GM21723 (cell line): ENCODE results near the gene HPS1.

Source experiments
- ATAC-seq: cut with Tn5 transposase; IDR thresholded peaks from one replicate; pipeline ENCODE4 v1.9.1; 2021; ENCODE audit warnings: mild to moderate bottlenecking, moderate library complexity; ENCODE audit not compliant: unreplicated experiment

Gene HPS1

DNA sequence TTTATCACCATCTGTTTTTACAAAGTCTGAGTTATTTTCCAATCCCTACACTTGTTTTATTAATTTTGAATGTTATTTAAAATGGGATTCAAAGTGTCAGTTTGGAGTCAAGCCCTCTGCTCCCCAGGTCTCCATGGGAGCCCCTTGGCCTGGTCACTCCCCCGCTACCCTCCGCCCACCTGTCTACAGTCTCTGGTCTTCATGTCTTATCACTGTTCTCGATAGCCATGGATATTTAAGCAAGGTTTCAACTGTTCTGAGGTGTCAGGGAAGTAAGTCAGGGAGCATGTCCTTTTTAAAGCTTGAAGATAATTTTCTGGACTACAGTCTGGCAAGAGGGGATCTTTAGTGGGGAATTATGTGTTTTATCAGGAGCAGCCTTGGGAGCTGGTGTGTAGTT, 19.1 kb upstream of the HPS1 start:
- no peak for ATAC-seq

DNA sequence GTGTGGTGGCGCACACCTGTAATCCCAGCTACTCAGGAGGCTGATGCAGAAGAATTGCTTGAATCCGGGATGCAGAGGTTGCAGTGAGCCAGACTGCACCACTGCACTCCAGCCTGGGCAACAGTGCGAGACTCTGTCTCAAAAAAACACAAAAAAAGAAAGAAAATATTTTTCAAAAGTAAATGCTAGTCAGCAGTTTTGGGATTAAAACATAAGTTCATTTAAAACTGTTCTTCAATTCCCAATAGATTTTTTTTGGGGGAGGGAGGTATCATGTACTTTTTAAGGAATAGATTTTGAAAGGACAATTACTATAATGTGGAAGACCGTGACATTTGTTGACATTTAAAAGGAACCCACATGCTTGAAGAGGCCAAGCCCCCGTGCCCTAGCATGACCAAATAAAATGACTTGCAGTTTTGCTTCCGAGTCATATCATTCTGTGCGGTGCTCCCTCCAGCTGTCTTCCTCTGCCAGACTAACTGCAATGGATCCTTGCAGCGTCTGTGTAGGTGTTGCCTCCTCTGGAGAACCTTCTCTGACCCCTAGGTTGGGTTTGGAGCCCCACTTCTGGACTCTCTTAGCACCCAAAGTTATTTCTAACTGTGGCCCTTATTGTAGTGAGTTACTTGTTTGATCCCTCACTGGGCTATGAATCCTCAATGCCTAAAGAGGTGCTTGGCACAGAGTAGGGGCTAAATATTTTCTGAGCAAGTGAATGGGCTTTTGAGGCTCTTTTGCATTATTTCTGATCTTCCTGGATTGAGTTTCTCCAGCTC, 17.4 kb upstream of the HPS1 start:
- ATAC-seq: no peak

DNA sequence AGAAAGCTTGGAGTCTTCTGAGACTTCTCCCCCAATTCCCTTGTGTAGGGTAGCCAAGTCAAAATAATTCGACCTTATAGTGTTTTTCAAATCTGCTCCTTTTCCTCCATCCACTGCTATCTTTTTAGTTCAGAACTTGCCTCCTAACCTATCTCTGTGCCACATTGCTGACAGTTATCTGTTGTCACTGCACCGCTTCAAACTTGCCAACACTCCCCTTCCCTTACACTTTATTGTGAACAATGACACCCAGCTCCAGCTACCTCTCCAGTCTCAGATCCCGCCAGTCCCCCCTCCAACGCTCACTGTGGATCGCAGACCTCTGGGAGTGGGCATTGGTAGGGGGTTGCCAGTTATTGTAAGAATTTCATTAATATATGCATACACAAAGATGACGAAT, 16.3 kb upstream of the HPS1 start:
- no peak for ATAC-seq

DNA sequence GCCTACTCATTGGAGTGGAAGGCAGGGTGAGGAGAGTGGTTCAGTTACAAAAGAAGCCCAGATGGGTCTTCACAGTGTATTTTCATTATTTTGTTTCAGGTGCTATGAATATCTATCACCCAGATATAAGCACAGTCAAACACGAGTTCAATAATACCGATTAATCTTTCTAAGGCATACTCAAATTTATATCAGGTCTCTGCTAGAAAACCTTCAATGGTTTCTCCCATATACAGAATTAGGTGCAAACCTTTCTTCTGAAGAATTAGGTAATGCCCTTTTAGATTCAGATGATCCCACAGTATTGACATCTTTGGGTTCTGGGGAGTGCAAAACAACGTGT, 14.7 kb upstream of the HPS1 start:
- no peak for ATAC-seq

DNA sequence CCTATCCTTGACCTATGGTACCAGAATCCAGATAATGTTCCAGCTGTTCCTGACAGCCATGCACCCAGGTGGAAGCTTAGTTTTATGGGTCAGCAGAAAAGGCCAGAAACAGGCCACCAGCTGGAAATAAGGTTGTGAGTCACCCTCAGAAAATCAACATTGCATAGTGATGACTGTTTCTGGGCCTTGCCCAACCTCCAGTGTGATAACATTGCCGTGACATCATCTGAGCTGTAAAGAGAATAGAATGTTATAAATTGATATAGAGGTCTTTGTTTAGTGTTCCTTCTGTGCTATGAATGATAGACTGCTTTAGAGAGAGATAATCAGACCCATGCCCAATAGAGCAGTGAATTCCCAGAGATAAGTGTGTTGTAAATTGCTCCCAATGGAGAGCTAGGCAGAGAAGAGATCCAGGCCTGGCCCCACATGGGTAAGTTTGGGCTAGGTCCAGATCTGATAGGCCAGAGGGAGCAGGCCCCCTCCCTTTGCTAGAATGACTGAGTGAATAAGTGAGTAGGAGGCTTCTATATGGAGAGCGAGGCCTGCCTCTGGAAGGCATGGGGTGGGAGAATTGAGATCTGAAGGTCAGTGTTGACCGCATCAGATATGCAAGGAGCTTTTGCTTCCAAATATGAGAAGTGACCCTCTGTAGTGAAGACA, 14.2 kb upstream of the HPS1 start:
- ATAC-seq: no peak

DNA sequence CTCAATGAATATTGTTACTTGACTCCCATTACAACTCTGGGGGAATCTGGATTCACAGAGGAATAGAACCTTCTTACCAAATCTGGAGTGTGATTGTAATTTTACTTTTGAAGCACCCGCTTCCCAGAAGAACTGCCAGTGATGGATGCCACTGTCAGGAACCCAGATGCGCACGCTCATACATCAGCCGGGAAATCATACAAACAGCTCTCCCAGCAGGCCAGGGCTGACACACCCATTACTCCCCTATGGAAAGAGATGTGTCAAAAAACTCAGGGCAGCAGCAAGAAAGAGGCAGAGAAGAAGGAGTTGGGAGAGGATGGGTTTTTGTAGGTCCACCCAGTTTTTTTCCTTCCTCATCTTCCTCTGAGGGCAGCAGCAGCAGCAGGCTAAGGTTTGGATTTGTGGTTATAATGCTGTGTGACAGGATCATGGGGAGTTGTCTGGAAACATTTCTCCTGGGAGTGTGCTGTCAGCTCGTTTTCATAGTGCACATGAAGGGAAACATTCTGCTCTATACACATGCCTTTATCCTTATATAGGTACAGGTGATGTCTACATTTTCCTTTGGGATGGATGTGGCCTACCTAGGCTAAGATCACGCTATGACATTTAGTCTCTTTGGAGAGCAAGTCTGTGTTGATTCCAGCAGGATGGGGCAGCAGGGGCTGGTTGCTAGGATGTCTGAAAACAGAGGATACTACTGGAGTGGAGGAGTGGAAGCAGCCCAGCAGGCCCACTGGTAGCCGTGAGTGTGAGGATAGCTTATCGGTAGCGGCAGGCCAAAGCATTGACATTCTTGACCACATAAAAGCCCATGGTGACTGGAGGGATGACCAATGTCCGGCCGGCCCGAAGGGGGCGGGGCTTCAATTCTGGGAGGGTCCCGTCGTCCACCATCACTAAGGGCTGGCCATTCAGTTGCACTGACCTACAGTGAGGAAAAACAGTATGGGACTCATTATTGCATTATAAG, 12.4 kb upstream of the HPS1 start:
- no peak for ATAC-seq

DNA sequence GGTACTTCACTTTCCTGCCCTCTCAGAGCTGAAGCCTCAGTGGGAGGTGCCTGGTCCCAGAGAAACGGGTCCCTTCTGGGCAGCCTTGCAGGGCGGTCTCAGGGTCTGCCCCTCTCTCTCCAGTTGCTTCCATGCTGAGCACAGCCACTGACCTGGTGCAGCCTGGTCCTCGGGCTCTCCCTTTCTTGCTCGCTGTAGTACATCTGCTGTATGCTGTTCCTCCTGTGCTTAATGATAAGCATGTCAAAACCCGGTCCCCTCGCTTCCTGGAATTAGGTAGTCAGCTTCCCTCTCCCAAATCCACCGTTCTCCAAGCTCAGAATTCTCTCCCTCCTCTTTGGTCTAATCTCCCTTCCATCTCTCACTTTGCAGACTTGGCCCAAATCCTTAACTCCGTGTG, 11.0 kb upstream of the HPS1 start:
- ATAC-seq: no peak

DNA sequence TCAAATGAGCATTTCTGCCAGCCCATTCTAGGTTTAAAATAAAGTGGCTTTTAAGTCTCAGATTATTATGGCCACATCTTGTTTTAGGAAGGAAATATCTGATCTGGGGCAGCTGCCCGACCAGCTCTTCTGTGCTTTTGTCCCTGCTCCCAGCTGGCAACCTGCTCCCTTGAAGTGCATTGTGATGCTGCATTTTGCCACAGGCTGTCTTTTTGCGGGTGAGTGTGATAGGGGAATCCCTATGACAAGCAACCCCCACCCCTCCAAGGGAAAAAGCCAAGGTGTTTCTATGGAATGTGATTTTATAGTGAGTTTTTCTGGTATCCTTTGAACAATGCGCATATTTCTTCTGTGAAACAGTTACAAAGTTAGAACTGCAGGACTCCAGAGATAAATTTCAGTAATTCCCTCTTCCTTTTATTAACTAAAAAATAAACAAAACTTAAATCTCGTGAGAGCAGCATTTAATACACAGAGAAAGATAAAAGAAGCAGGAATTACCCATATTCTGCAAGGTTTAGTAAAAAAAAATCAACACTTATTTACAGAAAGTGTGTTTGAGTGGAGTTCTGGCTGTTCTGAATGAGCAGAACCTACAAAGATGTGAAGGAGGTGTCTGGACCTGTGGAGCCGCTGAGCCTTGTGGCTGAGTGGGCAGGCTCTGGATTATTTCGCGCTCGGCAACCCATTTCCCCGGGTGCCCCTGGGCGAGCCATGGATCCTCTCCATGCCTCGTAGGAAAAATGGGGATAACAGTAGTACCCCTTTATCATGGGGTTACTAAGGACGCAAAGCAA, 10.1 kb upstream of the HPS1 start:
- ATAC-seq: no peak

DNA sequence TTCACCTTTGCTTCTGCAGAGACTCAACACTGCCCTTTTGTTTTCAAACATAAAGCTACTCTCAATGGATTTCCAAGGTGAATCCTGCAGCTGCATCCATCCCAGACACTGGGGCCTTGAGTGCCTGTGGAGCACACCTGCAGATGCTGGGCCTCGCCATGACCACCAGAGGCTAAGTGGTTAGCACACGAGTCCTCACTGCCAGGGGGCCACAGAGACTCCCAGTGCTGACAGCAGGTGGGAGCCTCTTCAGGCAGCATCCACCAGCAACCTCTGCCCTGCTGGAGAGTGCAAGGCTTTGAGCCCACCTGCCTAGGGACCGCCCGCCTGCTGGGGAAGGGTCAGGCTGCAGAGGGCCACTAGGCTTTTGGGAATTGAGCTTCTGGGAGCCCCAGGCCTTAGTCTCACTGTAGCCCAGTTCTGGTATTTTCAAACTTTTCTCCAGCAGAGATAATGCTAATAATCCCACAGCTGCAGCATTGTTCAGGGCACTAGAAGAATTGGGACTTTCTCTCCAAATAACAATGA, 9.4 kb upstream of the HPS1 start:
- no peak for ATAC-seq

DNA sequence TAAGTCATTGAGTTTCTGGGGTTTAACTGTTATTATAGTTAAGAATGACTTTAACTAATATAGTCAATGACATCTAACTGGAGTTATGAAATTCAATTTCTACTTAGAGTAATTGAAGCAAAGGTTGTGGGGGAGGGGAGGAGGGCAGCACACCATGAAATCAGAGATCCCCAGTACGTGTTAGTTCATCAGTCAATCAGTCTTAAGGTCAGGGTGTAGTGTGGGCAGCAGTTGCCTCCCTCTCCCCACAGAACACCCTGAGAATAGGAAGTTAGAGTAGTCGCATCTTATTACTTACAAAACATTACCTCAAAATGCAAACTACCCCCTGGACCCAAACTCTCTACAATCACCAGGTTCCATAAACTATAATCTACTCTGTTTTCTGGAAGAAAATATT, 7.0 kb upstream of the HPS1 start:
- no peak for ATAC-seq

DNA sequence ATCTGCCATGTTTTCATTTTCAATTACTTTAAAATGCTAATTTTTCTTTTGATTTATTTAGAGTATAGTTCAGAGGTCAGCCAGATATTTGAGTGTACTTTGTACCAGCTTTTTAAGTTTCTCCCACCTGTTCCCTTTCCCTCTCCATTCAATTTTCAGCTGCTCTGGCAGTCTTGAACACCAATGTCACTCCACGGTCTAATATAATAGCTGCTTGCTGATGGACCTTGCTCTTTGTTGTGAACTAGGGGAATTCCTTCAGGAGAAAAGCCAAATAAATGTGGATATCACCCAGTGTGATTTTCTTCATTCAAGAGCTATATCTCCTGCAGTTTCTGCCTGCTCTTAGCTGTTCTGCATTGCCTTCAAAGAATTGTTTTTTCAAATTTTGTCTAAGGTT, 3.9 kb upstream of the HPS1 start:
- no peak for ATAC-seq

DNA sequence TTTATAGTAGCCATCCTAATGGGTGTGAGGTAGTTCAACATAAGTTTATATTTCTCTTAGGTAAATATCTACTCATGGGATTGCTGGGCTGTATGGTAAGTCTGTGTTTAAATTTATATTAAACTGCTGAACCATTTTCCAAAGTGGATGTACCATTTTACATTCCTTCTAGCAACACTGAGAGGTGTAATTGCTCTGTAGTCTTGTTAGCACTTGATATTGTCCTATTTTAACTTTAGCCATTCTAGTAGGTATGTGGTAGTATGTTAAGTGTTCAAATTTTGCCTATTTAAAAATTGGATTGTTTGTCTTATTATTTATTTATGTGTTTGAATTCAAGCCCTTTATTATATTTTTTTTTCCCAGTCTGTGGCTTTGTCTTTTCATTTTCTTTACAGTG, 2.6 kb upstream of the HPS1 start:
- ATAC-seq: no peak

DNA sequence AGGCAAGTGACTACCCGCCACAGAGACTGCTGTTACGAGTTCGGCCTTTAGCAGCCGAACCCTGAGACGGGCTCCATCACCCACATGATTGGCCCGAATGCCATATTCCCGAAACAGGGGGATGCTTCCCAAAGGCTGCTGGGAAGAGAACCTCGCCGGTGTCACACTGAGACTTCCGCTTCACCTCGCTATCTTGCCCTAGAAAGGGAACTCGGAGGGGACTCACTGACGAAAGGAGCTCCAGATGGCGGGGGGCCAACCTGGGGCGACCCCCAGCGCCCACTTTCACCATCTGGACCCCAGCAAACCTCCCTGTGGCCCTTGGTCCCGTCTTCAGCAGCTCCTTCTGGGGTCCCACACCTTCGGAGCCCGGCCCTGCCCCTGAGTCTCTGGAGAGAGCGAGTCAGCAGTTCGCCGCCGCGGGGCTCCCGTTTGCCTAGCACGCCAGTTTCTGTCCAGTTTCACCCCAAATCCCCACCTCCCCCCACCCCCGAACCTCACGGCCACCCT, 529 bp downstream of the HPS1 start:
- ATAC-seq: peak; percentile 43

DNA sequence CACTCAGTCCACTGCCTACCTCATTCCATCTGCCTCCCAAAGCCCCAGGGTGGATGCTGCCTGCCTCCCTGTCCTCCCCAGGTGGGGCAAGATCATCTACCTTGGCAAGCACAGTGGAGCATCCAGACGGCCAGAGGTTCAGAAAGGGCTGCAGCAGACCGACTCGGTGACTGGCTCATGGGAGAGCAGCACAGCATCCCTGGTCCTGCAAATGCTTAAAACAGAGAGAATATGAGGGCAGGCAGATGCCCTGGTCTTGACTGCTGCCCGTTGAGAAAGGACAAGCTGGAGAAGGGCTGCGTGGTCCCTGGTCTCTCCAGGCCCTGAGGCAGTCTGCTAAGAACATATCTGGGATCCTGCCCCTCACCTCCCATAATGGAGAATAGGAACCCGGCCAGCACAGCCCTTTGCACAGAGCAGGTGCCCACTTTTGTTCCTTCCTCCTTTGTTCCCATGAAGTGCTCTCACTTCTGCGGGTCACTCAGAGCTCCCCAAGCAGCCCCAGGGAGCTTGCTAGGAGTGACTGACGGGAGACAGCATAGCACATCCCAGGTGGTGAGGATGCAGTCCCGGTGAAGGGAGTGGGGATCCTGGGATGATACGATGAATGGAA, 1.4 kb downstream of the HPS1 start:
- ATAC-seq: no peak

DNA sequence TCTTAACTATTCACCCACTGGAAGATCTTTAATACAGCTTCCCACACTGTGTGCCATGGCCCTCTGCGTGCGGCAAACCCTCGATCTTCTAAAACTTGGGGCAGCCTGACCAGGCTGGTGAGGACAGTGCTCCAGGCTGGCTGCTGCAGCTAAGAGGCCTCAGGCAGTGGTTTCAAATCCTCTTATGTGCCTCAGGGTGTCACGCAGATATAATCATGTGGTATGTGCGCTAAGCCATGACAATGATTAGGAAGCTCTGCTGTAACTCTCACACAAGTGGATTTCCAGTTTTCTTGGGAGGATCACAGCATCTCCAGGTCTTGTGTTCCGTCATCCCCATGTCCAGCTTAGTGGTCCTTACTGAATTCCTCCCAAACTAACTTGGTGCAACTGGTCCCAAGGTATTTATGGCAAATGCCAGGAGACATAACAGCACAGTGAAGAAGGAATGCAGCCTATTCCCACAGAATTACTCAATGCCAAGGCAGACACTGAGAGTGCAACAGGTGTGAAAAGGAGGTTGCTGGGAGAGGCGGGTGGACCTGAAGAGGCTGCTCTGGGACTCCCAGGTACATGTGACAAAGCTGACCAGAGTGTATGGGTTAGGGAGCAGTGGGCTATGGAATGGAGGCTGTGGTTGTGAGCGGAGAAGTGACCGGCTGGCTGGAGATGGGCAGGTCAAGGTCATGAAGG, 2.3 kb downstream of the HPS1 start:
- no peak for ATAC-seq

DNA sequence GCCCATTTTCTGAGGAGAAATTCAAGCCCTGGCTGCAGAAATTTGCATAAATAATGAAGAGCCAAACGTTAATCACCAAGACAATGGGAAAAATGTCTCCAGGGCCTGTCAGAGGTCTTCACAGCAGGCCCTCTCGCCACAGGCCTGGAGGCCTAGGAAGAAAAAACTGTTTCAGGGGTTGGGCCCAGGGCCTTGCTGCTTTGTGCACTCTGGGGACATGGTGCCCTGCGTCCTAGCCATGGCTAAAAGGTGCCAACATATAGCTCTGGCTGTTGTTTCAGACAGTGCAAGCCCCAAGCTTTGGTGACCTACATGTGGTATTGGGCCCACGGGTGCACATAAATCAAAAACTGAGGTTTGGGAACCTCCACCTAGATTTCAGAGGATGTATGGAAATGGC, 8.0 kb downstream of the HPS1 start:
- ATAC-seq: no peak

DNA sequence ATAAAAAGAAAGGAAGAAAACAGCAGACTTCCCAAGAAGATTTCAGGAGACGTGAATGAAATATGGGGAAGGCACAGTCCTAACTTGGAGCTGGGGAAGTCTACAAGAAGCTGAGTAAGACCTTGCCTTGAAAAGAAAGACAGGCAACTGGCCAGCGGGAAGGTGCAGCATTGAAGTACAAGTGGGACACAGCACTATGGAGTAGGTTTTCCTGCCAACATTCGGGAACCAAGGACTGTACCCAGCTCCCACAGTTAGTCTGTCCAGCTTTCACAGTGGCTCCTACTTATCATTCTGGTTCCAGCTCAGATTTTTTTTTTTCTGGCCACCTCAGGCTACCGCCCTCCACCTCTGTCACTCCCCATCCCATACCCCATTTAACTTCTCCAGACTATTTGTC, 10.0 kb downstream of the HPS1 start:
- ATAC-seq: no peak

DNA sequence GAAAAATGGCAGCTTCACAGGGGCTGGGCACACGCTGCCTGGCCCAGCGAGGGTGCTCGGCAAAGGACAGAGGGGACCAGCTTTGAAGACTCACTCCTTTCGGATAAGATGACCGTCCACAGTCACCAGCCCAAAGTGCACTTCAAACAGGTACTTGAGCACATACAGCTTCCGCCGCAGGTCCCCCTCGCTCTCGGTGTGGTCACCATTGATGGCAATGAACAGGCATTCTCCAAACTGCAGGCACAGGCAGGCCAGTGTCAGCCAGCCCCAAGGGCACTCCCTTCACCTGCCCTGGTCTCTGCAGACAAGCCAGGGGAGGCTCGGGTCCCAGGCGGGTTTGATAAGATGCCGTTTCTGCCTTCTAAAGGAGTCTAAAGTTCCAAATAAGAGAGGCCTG, 11.6 kb downstream of the HPS1 start:
- no peak for ATAC-seq
